ENCODE results near the gene CARNS1.

The CARNS1 gene

GRCh38 chr11:67440229-67441097 is 25.0 kb downstream of the CARNS1 start:
- H3K27me3 Mint-ChIP-seq, result no peaks in the 10 kb centered on the region
- peak; percentile 59 for DNase-seq
- peaks cover 46% of the 10 kb centered on the region for H3K36me3 Mint-ChIP-seq (ENCODE audit: low read depth)
- peak overlapping the region; percentile 96 for H3K27ac Mint-ChIP-seq
- H3K9me3 Mint-ChIP-seq, result no peaks in the 10 kb centered on the region
- H3K4me1 Mint-ChIP-seq (ENCODE audit: low read depth), result peaks cover 67% of the 10 kb centered on the region
- H3K4me3 Mint-ChIP-seq, result peak overlapping the region; percentile 96

GRCh38 chr11:67441098-67441563 is 25.7 kb downstream of the CARNS1 start:
- H3K4me1 Mint-ChIP-seq (ENCODE audit: low read depth), result peaks cover 70% of the 10 kb centered on the region
- H3K27ac Mint-ChIP-seq, result peak overlapping the region; percentile 96
- H3K9me3 Mint-ChIP-seq, result no peaks in the 10 kb centered on the region
- peaks cover 39% of the 10 kb centered on the region for H3K36me3 Mint-ChIP-seq (ENCODE audit: low read depth)
- peak; percentile 43 for DNase-seq
- no peak overlapping the region for H3K4me3 Mint-ChIP-seq
- no peaks in the 10 kb centered on the region for H3K27me3 Mint-ChIP-seq

GRCh38 chr11:67441731-67442351 is 26.4 kb downstream of the CARNS1 start:
- peak; percentile 50 for DNase-seq
- Mint-ChIP-seq H3K36me3 (ENCODE audit: low read depth) (peaks cover 32% of the 10 kb centered on the region), H3K4me1 (ENCODE audit: low read depth) (peaks cover 74% of the 10 kb centered on the region)

GRCh38 chr11:67442504-67443404 is 27.3 kb downstream of the CARNS1 start:
- peak overlapping the region; percentile 87 for H3K27ac Mint-ChIP-seq

More at GRCh38 chr11:67441731-67442351, 26.4 kb downstream of the CARNS1 start:
- H3K27me3 Mint-ChIP-seq, result no peaks in the 10 kb centered on the region
- peak overlapping the region; percentile 67 for H3K4me3 Mint-ChIP-seq
- H3K9me3 Mint-ChIP-seq, result no peaks in the 10 kb centered on the region
- peak overlapping the region; percentile 96 for H3K27ac Mint-ChIP-seq

GRCh38 chr11:67445515-67445914 is 30.0 kb downstream of the CARNS1 start:
- Mint-ChIP-seq H3K27me3 (no peaks in the 10 kb centered on the region), H3K36me3 (ENCODE audit: low read depth) (no peaks in the 10 kb centered on the region), H3K9me3 (no peaks in the 10 kb centered on the region), H3K27ac (peak overlapping the region; percentile 84), H3K4me3 (no peak overlapping the region), H3K4me1 (ENCODE audit: low read depth) (peaks cover 84% of the 10 kb centered on the region)
- DNase-seq, result no peak

More at GRCh38 chr11:67442504-67443404, 27.3 kb downstream of the CARNS1 start:
- H3K4me3 Mint-ChIP-seq, result peak overlapping the region; percentile 67
- H3K36me3 Mint-ChIP-seq (ENCODE audit: low read depth), result peaks cover 24% of the 10 kb centered on the region
- DNase-seq, result peak; percentile 51
- H3K4me1 Mint-ChIP-seq (ENCODE audit: low read depth), result peaks cover 83% of the 10 kb centered on the region
- H3K9me3 Mint-ChIP-seq, result no peaks in the 10 kb centered on the region
- H3K27me3 Mint-ChIP-seq, result no peaks in the 10 kb centered on the region

- H3K4me3 Mint-ChIP-seq, result no peak overlapping the region
- peak overlapping the region; percentile 57 for H3K27ac Mint-ChIP-seq
- H3K27me3 Mint-ChIP-seq, result no peaks in the 10 kb centered on the region
- no peaks in the 10 kb centered on the region for H3K9me3 Mint-ChIP-seq
- H3K4me1 Mint-ChIP-seq (ENCODE audit: low read depth), result peaks cover 65% of the 10 kb centered on the region
- no peaks in the 10 kb centered on the region for H3K36me3 Mint-ChIP-seq (ENCODE audit: low read depth)
- DNase-seq, result no peak
These were observed 32.7 kb downstream of the CARNS1 start for GRCh38 chr11:67448220-67448609.

- H3K4me3 Mint-ChIP-seq, result no peak overlapping the region
These were observed 33.8 kb downstream of the CARNS1 start for GRCh38 chr11:67449116-67449844.

GRCh38 chr11:67450796-67451657 is 35.5 kb downstream of the CARNS1 start:
- Mint-ChIP-seq H3K27me3 (no peaks in the 10 kb centered on the region), H3K4me1 (ENCODE audit: low read depth) (peaks cover 42% of the 10 kb centered on the region), H3K36me3 (ENCODE audit: low read depth) (no peaks in the 10 kb centered on the region), H3K9me3 (no peaks in the 10 kb centered on the region), H3K27ac (peak overlapping the region; percentile 33), H3K4me3 (no peak overlapping the region)
- DNase-seq, result no peak

More at GRCh38 chr11:67449116-67449844, 33.8 kb downstream of the CARNS1 start:
- Mint-ChIP-seq H3K4me1 (ENCODE audit: low read depth) (peaks cover 59% of the 10 kb centered on the region), H3K27me3 (no peaks in the 10 kb centered on the region), H3K9me3 (no peaks in the 10 kb centered on the region), H3K36me3 (ENCODE audit: low read depth) (no peaks in the 10 kb centered on the region), H3K27ac (peak overlapping the region; percentile 61)
- no peak for DNase-seq

- Mint-ChIP-seq H3K36me3 (ENCODE audit: low read depth) (no peaks in the 10 kb centered on the region), H3K27ac (peak overlapping the region; percentile 33), H3K9me3 (no peaks in the 10 kb centered on the region), H3K27me3 (no peaks in the 10 kb centered on the region), H3K4me1 (ENCODE audit: low read depth) (peaks cover 36% of the 10 kb centered on the region), H3K4me3 (no peak overlapping the region)
- DNase-seq, result no peak
These were observed 36.1 kb downstream of the CARNS1 start for GRCh38 chr11:67451658-67451976.

GRCh38 chr11:67452141-67452952 is 36.9 kb downstream of the CARNS1 start, which contains the start of gene GPR152:
TSS of gene GPR152 (minus strand) at chr11:67452729. CDS start at chr11:67452724, 5 bp downstream.
- Mint-ChIP-seq H3K27ac (peak within 1 kb of the TSS; percentile 33), H3K4me1 (ENCODE audit: low read depth) (peaks cover 28% of the 10 kb centered on the region), H3K36me3 (ENCODE audit: low read depth) (no peaks in the 10 kb centered on the region), H3K27me3 (no peaks in the 10 kb centered on the region), H3K4me3 (no peak within 1 kb of the TSS), H3K9me3 (no peaks in the 10 kb centered on the region)
- no peak for DNase-seq

GRCh38 chr11:67453816-67454732 is 38.6 kb downstream of the CARNS1 start:
- no peaks in the 10 kb centered on the region for H3K36me3 Mint-ChIP-seq (ENCODE audit: low read depth)
- no peak overlapping the region for H3K27ac Mint-ChIP-seq
- H3K9me3 Mint-ChIP-seq, result no peaks in the 10 kb centered on the region
- no peaks in the 10 kb centered on the region for H3K27me3 Mint-ChIP-seq
- H3K4me3 Mint-ChIP-seq, result no peak overlapping the region
- DNase-seq, result no peak
- H3K4me1 Mint-ChIP-seq (ENCODE audit: low read depth), result peaks cover 14% of the 10 kb centered on the region

GRCh38 chr11:67455054-67455453 is 39.6 kb downstream of the CARNS1 start, which contains the start of gene CABP4:
TSS of gene CABP4 (plus strand) at chr11:67455354. CDS start at chr11:67455424, 70 bp downstream.
- H3K27ac Mint-ChIP-seq, result no peak within 1 kb of the TSS
- H3K36me3 Mint-ChIP-seq (ENCODE audit: low read depth), result no peaks in the 10 kb centered on the region
- peaks cover 10% of the 10 kb centered on the region for H3K4me1 Mint-ChIP-seq (ENCODE audit: low read depth)
- no peak within 1 kb of the TSS for H3K4me3 Mint-ChIP-seq
- H3K9me3 Mint-ChIP-seq, result no peaks in the 10 kb centered on the region
- DNase-seq, result no peak
- no peaks in the 10 kb centered on the region for H3K27me3 Mint-ChIP-seq
